ENCODE results near the gene GP9. TPM values are rescaled to one million over a fixed set of nuclear protein-coding genes. Genes with fewer than 3 reads are reported as not detected.

Gene GP9
- total RNA-seq, 6 experiments from 2014 or later, result 0.50 TPM; not detected in 5

- no peaks in the 10 kb centered on the region for H3K36me3 ChIP-seq
- TF ChIP-seq POLR2A (IDR thresholded peaks at IDR 0.05) (no peak), CTCF (IDR thresholded peaks at IDR 0.05) (no peak)
- 73% methylated on average over 2 of the region's 3 CpGs for WGBS (ENCODE audit: insufficient coverage, low coverage, low lambda C conversion rate, missing lambda C conversion rate)
- intact Hi-C loops (cut with DNase I), result no loop called here
- H3K27me3 ChIP-seq, result no peaks in the 10 kb centered on the region
- no peaks in the 10 kb centered on the region for H3K9me3 ChIP-seq
- no peak overlapping the region for H3K27ac ChIP-seq
- DNase-seq, result no peak
- H3K4me1 ChIP-seq, result peaks cover 0 to 23% (median 12%) of the 10 kb centered on the region in 4 donors
- no peak overlapping the region for H3K4me3 ChIP-seq
- no peak for ATAC-seq
Observed at GRCh38 chr3:129054605-129055104, 5.9 kb upstream of the GP9 start.

- TF ChIP-seq POLR2A (IDR thresholded peaks at IDR 0.05) (no peak), CTCF (IDR thresholded peaks at IDR 0.05) (no peak)
- H3K4me1 ChIP-seq, result peaks cover 0 to 23% (median 12%) of the 10 kb centered on the region in 4 donors
- no peaks in the 10 kb centered on the region for H3K36me3 ChIP-seq
- H3K4me3 ChIP-seq, result no peak overlapping the region
- 74% methylated on average over 9 of the region's 9 CpGs for WGBS (ENCODE audit: insufficient coverage, low coverage, low lambda C conversion rate, missing lambda C conversion rate)
- DNase-seq (no peak), ATAC-seq (no peak)
- no peaks in the 10 kb centered on the region for H3K9me3 ChIP-seq
- intact Hi-C loops (cut with DNase I), result no loop called here
- no peak overlapping the region for H3K27ac ChIP-seq
- H3K27me3 ChIP-seq, result no peaks in the 10 kb centered on the region
Observed at GRCh38 chr3:129056451-129057173, 4.0 kb upstream of the GP9 start.

- peaks cover 0 to 21% (median 10%) of the 10 kb centered on the region in 4 donors for H3K4me1 ChIP-seq
- H3K9me3 ChIP-seq, result no peaks in the 10 kb centered on the region
- DNase-seq, result no peak
Observed at GRCh38 chr3:129057249-129057648, 3.3 kb upstream of the GP9 start.

GRCh38 chr3:129058441-129059200 is 2.0 kb upstream of the GP9 start:
- DNase-seq (peak; percentile 67 to 80 (median 78)), ATAC-seq (peak; percentile 81 to 87 (median 84))
- H3K36me3 ChIP-seq, result no peaks in the 10 kb centered on the region
- H3K27ac ChIP-seq, result peak overlapping the region in 2 of 3 donors; percentile 58 to 68
- TF ChIP-seq CTCF (IDR thresholded peaks at IDR 0.05) (peak in 2 of 4 donors; percentile 22 to 25), POLR2A (IDR thresholded peaks at IDR 0.05) (no peak)
- H3K4me1 ChIP-seq, result peaks cover 0 to 10% (median 3%) of the 10 kb centered on the region in 4 donors
- no peaks in the 10 kb centered on the region for H3K9me3 ChIP-seq
- no peak overlapping the region for H3K4me3 ChIP-seq
- H3K27me3 ChIP-seq, result no peaks in the 10 kb centered on the region
- intact Hi-C loops (cut with DNase I), result no loop called here
- 0% methylated on average over 3 of the region's 4 CpGs for WGBS (ENCODE audit: insufficient coverage, low coverage, low lambda C conversion rate, missing lambda C conversion rate)

More at GRCh38 chr3:129057249-129057648, 3.3 kb upstream of the GP9 start:
- Histone ChIP-seq H3K27ac (no peak overlapping the region), H3K4me3 (no peak overlapping the region), H3K36me3 (no peaks in the 10 kb centered on the region), H3K27me3 (no peaks in the 10 kb centered on the region)
- TF ChIP-seq CTCF (IDR thresholded peaks at IDR 0.05) (no peak), POLR2A (IDR thresholded peaks at IDR 0.05) (no peak)
- intact Hi-C loops (cut with DNase I), result no loop called here
- no peak for ATAC-seq
- 93% methylated on average over 4 of the region's 4 CpGs for WGBS (ENCODE audit: insufficient coverage, low coverage, low lambda C conversion rate, missing lambda C conversion rate)
